DOHH2 (cell line): ENCODE data around the gene MLIP.

ENCODE experiments used
- H3F3A ChIP-seq: fragments of 200-600 bp; sonication (generic), shearing (Covaris generic); 2 replicates; pipeline ENCODE4 v1.6.0; 2016; ENCODE audit warnings: antibody characterized with exemption, mild to moderate bottlenecking; ENCODE audit not compliant: control insufficient read depth, insufficient read depth
- H3K27ac ChIP-seq: fragments of 200-600 bp; sonication (generic); 2 replicates; pipeline ENCODE4 v1.5.1; 2014; ENCODE audit warnings: low read depth, mild to moderate bottlenecking, low read length, moderate library complexity
- H3K27me3 ChIP-seq: fragments of 200-600 bp; sonication (generic); 2 replicates; pipeline ENCODE4 v1.6.1; 2014; ENCODE audit warnings: mild to moderate bottlenecking, low read length, mixed read lengths; ENCODE audit not compliant: control insufficient read depth
- H3K36me3 ChIP-seq: fragments of 200-600 bp; sonication (generic); 2 replicates; pipeline ENCODE4 v1.6.1; 2014; ENCODE audit warnings: mild to moderate bottlenecking, low read length, moderate library complexity, mixed read lengths; ENCODE audit not compliant: control insufficient read depth
- H3K4me1 ChIP-seq: fragments of 200-600 bp; sonication (generic); 2 replicates; pipeline ENCODE4 v1.6.1; 2014; ENCODE audit warnings: mild to moderate bottlenecking, low read length, mixed read lengths; ENCODE audit not compliant: control insufficient read depth
- H3K4me2 ChIP-seq: fragments of 200-600 bp; sonication (generic); 2 replicates; pipeline ENCODE4 v1.6.0; 2014; ENCODE audit warnings: mild to moderate bottlenecking, low read length, moderate library complexity
- H3K4me3 ChIP-seq: fragments of 200-600 bp; sonication (generic); 2 replicates; pipeline ENCODE4 v1.5.1; 2014; ENCODE audit warnings: mild to moderate bottlenecking, low read length, mixed read lengths
- H3K79me2 ChIP-seq: fragments of 200-600 bp; sonication (generic); 2 replicates; pipeline ENCODE4 v1.6.1; 2014; ENCODE audit warnings: mild to moderate bottlenecking, low read length, mixed read lengths; ENCODE audit not compliant: control insufficient read depth
- H3K9me2 ChIP-seq: fragments of 200-600 bp; sonication (generic); replicated peaks from 2 replicates; pipeline ENCODE4 v1.6.1; 2014; ENCODE audit warnings: mild to moderate bottlenecking, low read length, mixed read lengths; ENCODE audit not compliant: control insufficient read depth
- H3K9me3 ChIP-seq: fragments of 200-600 bp; sonication (generic); 2 replicates; pipeline ENCODE4 v1.6.1; 2014; ENCODE audit warnings: antibody characterized with exemption, low read length, mixed read lengths; ENCODE audit not compliant: control insufficient read depth, insufficient read depth
- H4K20me1 ChIP-seq: fragments of 200-600 bp; sonication (generic); 2 replicates; pipeline ENCODE4 v1.6.0; 2014; ENCODE audit warnings: low read depth, mild to moderate bottlenecking, antibody characterized with exemption, low read length, moderate library complexity; ENCODE audit not compliant: control insufficient read depth, insufficient read depth
- EZH2phosphoT487 ChIP-seq: fragments of 200-600 bp; sonication (generic); IDR thresholded peaks from 2 replicates; pipeline ENCODE4 v1.6.1; 2017; ENCODE audit warnings: borderline replicate concordance, mild to moderate bottlenecking, antibody characterized with exemption, low read length, moderate library complexity, mixed read lengths
- TF ChIP-seq, protein P1 (sequence below): fragments of 200-600 bp; sonication (generic); IDR thresholded peaks from one replicate; pipeline ENCODE4 v1.5.1; 2014; ENCODE audit warnings: antibody characterized with exemption, mild to moderate bottlenecking, low read depth, low read length; ENCODE audit not compliant: poor library complexity, severe bottlenecking

The MLIP gene

DNA sequence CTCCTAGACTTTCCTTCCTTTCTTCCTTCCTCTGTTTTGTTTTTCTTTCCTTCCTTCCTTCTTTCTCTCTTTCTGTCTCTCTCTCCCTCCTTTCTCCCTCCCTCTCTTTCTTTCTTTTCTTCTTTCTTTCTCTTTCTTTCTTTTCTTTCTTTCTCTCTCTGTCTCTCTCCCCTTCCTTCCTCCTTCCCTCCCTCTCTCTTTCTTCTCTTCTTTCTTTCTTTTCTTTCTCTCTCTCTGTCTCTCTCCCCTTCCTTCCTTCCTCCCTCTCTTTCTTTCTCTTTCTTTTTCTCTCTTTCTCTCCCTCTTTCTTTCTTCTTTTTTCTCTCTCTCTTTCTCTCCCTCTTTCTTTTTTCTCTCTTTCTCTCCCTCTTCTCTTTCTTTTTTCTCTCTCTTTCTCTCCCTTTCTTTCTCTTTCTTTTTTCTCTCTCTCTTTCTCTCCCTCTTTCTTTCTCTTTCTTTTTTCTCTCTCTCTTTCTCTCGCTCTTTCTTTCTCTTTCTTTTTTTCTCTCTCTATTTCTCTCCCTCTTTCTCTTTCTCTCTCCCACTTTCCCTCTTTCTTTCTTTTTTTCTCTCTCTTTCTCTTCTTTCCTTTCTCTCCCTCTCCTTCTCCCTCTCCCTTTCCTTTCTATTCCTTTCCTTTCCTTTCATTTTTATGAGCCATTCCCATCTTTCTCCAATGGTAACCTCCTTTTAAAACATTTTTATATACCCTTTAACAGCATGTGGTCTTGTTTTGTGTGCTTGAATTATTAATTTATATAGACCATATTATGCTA is 199.3 kb downstream of the MLIP start:
- no peaks in the 10 kb centered on the region for H3K79me2 ChIP-seq
- no peak overlapping the region for H3K27ac ChIP-seq
- no peak overlapping the region for H3K4me3 ChIP-seq
- H4K20me1 ChIP-seq = no peaks in the 10 kb centered on the region
- H3K9me3 ChIP-seq = no peaks in the 10 kb centered on the region
- H3K27me3 ChIP-seq = no peaks in the 10 kb centered on the region
- H3K4me1 ChIP-seq = no peaks in the 10 kb centered on the region
- H3K9me2 ChIP-seq = no peaks in the 10 kb centered on the region
- TF ChIP-seq, protein P1, sequence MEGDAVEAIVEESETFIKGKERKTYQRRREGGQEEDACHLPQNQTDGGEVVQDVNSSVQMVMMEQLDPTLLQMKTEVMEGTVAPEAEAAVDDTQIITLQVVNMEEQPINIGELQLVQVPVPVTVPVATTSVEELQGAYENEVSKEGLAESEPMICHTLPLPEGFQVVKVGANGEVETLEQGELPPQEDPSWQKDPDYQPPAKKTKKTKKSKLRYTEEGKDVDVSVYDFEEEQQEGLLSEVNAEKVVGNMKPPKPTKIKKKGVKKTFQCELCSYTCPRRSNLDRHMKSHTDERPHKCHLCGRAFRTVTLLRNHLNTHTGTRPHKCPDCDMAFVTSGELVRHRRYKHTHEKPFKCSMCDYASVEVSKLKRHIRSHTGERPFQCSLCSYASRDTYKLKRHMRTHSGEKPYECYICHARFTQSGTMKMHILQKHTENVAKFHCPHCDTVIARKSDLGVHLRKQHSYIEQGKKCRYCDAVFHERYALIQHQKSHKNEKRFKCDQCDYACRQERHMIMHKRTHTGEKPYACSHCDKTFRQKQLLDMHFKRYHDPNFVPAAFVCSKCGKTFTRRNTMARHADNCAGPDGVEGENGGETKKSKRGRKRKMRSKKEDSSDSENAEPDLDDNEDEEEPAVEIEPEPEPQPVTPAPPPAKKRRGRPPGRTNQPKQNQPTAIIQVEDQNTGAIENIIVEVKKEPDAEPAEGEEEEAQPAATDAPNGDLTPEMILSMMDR = no peak
- TF ChIP-seq EZH2phosphoT487 = no peak
- no peak overlapping the region for H3K4me2 ChIP-seq
- no peaks in the 10 kb centered on the region for H3K36me3 ChIP-seq
- no peaks in the 10 kb centered on the region for H3F3A ChIP-seq

DNA sequence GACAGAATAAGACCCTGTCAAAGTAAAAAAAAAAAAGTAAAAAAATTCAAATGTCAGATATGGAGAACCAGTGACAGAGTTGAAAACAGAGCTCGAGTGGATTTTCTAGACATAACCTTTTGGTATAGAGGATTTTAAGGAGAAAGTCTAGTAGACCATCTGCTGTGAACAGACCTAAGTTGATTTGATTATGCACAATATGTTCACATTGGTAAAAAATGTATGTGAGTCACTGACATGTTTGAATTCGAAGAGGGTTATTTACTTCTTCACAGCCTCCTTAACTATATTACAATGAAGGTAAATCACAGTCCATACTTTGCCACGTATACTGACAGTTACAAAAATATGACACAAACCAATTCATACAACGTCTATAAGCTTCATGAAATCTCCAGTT is 204.4 kb downstream of the MLIP start:
- Histone ChIP-seq H3K79me2 (no peaks in the 10 kb centered on the region), H3K36me3 (no peaks in the 10 kb centered on the region), H4K20me1 (no peaks in the 10 kb centered on the region), H3K9me2 (no peaks in the 10 kb centered on the region), H3K4me1 (no peaks in the 10 kb centered on the region), H3K27ac (no peak overlapping the region), H3K4me3 (no peak overlapping the region), H3K9me3 (no peaks in the 10 kb centered on the region), H3K4me2 (no peak overlapping the region), H3F3A (no peaks in the 10 kb centered on the region), H3K27me3 (no peaks in the 10 kb centered on the region)
- TF ChIP-seq, protein P1 = no peak
